Activated CD8-positive, alpha-beta T cell treated with anti-CD3 and anti-CD28 coated beads for 36 hours (primary cell): ENCODE results near the gene SPINT3. TPM values are rescaled to one million over a fixed set of nuclear protein-coding genes. Genes with fewer than 3 reads are reported as not detected.

Source experiments
- ATAC-seq: fragments of 200-7000 bp; cut with Tn5 transposase; one replicate; pipeline ENCODE4 v1.10.0; 2021; ENCODE audit warnings: mild to moderate bottlenecking, moderate library complexity
- CTCF ChIA-PET: fragments of 350-600 bp; sonication (Branson Sonifier 250); formaldehyde crosslinking; loops from one replicate; lab custom pipeline; 2021; ENCODE audit warnings: antibody characterized with exemption; lab: Charles Lee
- POLR2A ChIA-PET: fragments of 350-600 bp; sonication (Branson Sonifier 250); formaldehyde crosslinking; loops from one replicate; lab custom pipeline; 2021; ENCODE audit warnings: antibody characterized with exemption; lab: Charles Lee
- DNase-seq: peaks from one replicate; pipeline ENCODE4 v3.0.0-alpha.2; 2020
- H3K27ac Mint-ChIP-seq: one replicate; pipeline ENCODE4 v1.8.0; 2021; ENCODE audit warnings: mild to moderate bottlenecking, mixed read lengths
- H3K27me3 Mint-ChIP-seq: one replicate; pipeline ENCODE4 v1.8.0; 2021; ENCODE audit warnings: mixed read lengths
- H3K36me3 Mint-ChIP-seq: one replicate; pipeline ENCODE4 v1.8.0; 2021; ENCODE audit warnings: low read depth, mixed read lengths
- H3K4me1 Mint-ChIP-seq: one replicate; pipeline ENCODE4 v1.8.0; 2021; ENCODE audit warnings: low read depth, mixed read lengths
- H3K4me3 Mint-ChIP-seq: one replicate; pipeline ENCODE4 v1.8.0; 2021; ENCODE audit warnings: mild to moderate bottlenecking, moderate library complexity, mixed read lengths
- H3K9me3 Mint-ChIP-seq: one replicate; pipeline ENCODE4 v1.8.0; 2021; ENCODE audit warnings: mixed read lengths
- intact Hi-C: fragments of 100-400 bp; cut with micrococcal nuclease; formaldehyde crosslinking; loops from one replicate; pipeline ENCODE4 v1.10.0; 2022
- total RNA-seq, 2 experiments: library from RNA; stranded (reverse); gene quantifications; one replicate each; pipeline ENCODE4 v1.2.3, GENCODE V29; 2021
- TF ChIP-seq, protein P1 (sequence below): fragments of 200-600 bp; IDR thresholded peaks from one replicate; pipeline ENCODE4 v1.8.0; 2022; ENCODE audit warnings: antibody characterized with exemption, mild to moderate bottlenecking

Gene SPINT3
- total RNA-seq, 2 experiments from 2014 or later = not detected

DNA sequence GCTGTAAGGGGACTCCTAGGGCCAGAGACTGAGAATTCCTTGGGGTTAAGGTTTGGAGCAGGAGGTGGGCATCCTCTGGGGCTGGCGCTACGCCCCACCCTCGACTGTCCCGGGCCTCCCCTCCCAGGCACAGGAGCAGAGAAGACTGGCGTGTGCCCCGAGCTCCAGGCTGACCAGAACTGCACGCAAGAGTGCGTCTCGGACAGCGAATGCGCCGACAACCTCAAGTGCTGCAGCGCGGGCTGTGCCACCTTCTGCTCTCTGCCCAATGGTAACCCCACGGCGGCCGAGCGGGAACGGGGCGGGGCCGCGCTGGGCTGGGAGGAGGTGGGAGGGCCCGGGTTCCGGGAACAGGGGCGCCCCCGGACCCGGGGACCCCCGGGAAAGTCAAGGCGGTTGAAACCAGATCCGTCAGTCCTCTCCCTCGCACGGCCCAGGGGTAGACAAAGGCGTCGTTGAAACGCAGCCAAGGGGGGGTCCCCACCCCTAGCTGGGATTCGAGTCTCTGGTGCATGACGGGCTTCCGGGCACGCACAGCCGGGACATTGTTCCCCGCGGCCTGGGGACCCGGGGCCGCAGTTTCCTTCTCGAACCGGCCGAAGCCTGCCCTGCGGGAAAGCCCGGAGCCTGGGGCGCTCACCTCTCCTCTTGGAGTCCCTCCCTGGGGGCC is 45.0 kb downstream of the SPINT3 start:
- Mint-ChIP-seq H3K27ac (no peak overlapping the region), H3K4me1 (peaks cover 5% of the 10 kb centered on the region), H3K4me3 (peak overlapping the region; percentile 60), H3K27me3 (peaks cover 57% of the 10 kb centered on the region), H3K9me3 (no peaks in the 10 kb centered on the region), H3K36me3 (no peaks in the 10 kb centered on the region)
- intact Hi-C loops = no loop called here
- ChIA-PET POLR2A (interaction anchor here (0.9 kb wide), 1 partner anchor 12 kb away, joined by 3 read pairs; no protein-coding TSS in a partner anchor), CTCF (interaction anchor here (0.7 to 2.1 kb wide), 4 partner anchors 21 to 301 kb away, joined by 3 to 7 read pairs (median 5); no protein-coding TSS in a partner anchor)
- ATAC-seq (peak; percentile 82), DNase-seq (peak; percentile 69)
- TF ChIP-seq, protein P1, sequence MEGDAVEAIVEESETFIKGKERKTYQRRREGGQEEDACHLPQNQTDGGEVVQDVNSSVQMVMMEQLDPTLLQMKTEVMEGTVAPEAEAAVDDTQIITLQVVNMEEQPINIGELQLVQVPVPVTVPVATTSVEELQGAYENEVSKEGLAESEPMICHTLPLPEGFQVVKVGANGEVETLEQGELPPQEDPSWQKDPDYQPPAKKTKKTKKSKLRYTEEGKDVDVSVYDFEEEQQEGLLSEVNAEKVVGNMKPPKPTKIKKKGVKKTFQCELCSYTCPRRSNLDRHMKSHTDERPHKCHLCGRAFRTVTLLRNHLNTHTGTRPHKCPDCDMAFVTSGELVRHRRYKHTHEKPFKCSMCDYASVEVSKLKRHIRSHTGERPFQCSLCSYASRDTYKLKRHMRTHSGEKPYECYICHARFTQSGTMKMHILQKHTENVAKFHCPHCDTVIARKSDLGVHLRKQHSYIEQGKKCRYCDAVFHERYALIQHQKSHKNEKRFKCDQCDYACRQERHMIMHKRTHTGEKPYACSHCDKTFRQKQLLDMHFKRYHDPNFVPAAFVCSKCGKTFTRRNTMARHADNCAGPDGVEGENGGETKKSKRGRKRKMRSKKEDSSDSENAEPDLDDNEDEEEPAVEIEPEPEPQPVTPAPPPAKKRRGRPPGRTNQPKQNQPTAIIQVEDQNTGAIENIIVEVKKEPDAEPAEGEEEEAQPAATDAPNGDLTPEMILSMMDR = no peak

DNA sequence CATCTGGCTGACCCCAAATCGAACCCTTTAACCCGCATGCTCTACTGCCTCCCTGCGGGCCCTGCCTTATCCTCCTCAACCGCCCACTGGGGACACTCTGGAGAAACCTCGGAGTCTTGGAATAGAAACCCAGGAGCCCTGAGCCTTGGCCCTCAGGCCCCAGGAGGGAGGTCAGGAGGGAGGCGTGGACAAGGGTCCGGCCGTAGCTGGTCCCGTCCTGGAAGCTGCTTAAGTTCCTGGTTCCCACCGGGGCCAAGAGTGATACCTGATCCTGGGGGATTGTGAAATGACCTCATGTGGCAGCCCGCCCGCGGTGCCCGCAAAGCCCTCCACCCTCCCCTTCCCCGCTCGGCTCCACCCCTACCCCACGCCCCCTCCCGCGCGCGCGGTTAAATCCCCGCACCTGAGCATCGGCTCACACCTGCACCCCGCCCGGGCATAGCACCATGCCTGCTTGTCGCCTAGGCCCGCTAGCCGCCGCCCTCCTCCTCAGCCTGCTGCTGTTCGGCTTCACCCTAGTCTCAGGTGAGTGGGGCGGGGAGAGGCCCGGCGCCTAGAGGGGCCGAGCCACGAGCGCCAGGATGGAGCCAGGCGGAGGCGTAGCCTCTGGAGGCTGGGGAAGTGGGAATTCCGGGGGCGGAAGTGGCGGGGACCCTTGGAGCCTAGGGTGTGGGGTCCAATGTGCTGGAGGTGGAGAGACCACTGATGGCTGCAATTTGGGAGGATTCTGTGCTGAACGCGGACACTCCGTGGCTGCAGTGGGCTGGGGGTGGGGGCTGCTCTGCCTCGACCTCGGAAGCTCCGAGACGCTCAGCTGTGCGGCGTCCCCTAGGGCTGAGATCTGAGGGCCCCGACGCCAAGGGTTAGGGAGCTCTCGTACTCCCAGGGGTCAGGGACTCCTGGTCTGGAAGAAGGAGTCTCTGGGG is 45.8 kb downstream of the SPINT3 start, which contains the start of gene WFDC2:
TSS of gene WFDC2 (plus strand) at position 418 of the 926 bp plus-strand sequence. CDS start at position 447, 29 bp downstream.
- Mint-ChIP-seq H3K27ac (no peak within 1 kb of the TSS), H3K27me3 (peaks cover 58% of the 10 kb centered on the region)

DNA sequence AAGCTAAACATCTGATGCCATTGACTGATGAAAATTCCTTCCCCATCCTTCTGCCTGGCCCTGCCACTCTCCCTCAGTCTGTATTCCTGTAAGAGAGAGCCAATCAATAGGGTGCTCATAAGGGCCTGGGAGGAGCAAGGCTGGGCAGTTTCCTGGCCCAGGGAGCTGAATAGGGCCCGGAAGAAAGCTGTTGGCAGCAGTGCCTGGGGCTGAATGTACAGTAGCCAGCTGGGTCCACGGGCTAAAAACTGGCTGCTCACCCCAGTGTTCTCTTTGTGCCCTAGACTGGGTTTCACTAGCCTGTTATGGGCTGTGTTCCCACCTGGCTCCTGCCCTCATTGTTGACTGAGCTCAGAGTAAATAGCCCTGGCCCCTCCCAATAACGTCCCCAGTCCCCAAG is 47.6 kb downstream of the SPINT3 start:
- Mint-ChIP-seq H3K9me3 (no peaks in the 10 kb centered on the region), H3K4me1 (peaks cover 5% of the 10 kb centered on the region), H3K27ac (no peak overlapping the region), H3K4me3 (no peak overlapping the region), H3K36me3 (no peaks in the 10 kb centered on the region), H3K27me3 (peaks cover 44% of the 10 kb centered on the region)
- ATAC-seq (no peak), DNase-seq (no peak)
- POLR2A ChIA-PET = no interaction called here
- intact Hi-C loops = no loop called here
- TF ChIP-seq, protein P1 = no peak
- CTCF ChIA-PET = interaction anchor here (0.8 to 1.4 kb wide), 8 partner anchors 15 to 303 kb away, joined by 3 to 5 read pairs (median 3); no protein-coding TSS in a partner anchor

More for the DNA sequence above, 45.8 kb downstream of the SPINT3 start, which contains the start of gene WFDC2:
- ChIA-PET POLR2A (no interaction called here), CTCF (interaction anchor here (0.7 to 2.1 kb wide), 4 partner anchors 20 to 301 kb away, joined by 3 to 7 read pairs (median 5); no protein-coding TSS in a partner anchor)
- ATAC-seq (peak; percentile 21), DNase-seq (peak; percentile 21)
- Mint-ChIP-seq H3K4me3 (peak within 1 kb of the TSS; percentile 60), H3K9me3 (no peaks in the 10 kb centered on the region), H3K36me3 (no peaks in the 10 kb centered on the region), H3K4me1 (peaks cover 5% of the 10 kb centered on the region)
- TF ChIP-seq, protein P1 = no peak
- intact Hi-C loops = no loop called here

DNA sequence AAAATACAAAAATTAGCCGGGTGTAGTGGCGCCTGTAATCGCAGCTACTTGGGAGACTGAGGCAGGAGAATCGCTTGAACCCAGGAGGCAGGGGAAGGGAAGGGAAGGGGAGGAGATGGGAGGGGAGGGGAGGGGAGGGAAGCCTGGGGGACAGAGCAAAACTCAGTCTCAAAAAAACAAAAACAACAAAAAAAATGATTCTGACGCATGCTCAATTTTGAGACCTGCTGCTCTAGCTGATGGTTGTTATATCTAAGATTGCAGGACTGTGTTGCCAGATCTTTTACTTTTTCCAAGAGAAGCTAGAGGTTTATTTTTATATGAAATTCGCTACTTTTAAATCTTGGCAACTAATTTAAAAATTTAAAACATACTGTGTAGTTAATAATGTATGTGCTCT is 48.2 kb downstream of the SPINT3 start:
- Mint-ChIP-seq H3K27ac (no peak overlapping the region), H3K27me3 (peaks cover 37% of the 10 kb centered on the region), H3K4me1 (peaks cover 5% of the 10 kb centered on the region), H3K36me3 (no peaks in the 10 kb centered on the region), H3K4me3 (no peak overlapping the region), H3K9me3 (no peaks in the 10 kb centered on the region)
- intact Hi-C loops = no loop called here
- ATAC-seq = no peak
- DNase-seq = no peak
- ChIA-PET POLR2A (no interaction called here), CTCF (interaction anchor here (0.8 to 1.4 kb wide), 5 partner anchors 16 to 148 kb away, joined by 3 to 4 read pairs (median 3); no protein-coding TSS in a partner anchor)
- TF ChIP-seq, protein P1 = no peak
